Measurements from ENCODE around the gene NARF.
"Not testable (repeated sequence)": the region's sequence is repeated elsewhere in the genome, so short reads cannot be mapped to it uniquely, and the experiment has no call there.

The NARF gene

GRCh38 chr17:82447876-82448275 lies 10.7 kb upstream of the NARF start:
- DNase-seq, result no peak

- no peak for DNase-seq
Measured at GRCh38 chr17:82449131-82449882, 9.2 kb upstream of the NARF start.

- DNase-seq, result no peak
Measured at GRCh38 chr17:82449883-82450356, 8.6 kb upstream of the NARF start.

GRCh38 chr17:82450357-82451106 lies 8.0 kb upstream of the NARF start, which contains the start of gene CYBC1:
TSS of gene CYBC1 (minus strand) at chr17:82450752. CDS start at chr17:82449254, 1,498 bp downstream.
- DNase-seq, result peak; percentile 89

- no peak for DNase-seq
Measured at GRCh38 chr17:82452162-82452561, 6.4 kb upstream of the NARF start.

- not testable (repeated sequence) for DNase-seq
Measured at GRCh38 chr17:82453151-82453550, 5.4 kb upstream of the NARF start.

- not testable (repeated sequence) for DNase-seq
Measured at GRCh38 chr17:82453706-82454105, 4.8 kb upstream of the NARF start.

- no peak for DNase-seq
Measured at GRCh38 chr17:82457073-82457928, 1.2 kb upstream of the NARF start.

- no peak for DNase-seq
Measured at GRCh38 chr17:82457929-82458178, 687 bp upstream of the NARF start.

- DNase-seq, result no peak
Measured at GRCh38 chr17:82458885-82459424, 414 bp downstream of the NARF start.

GRCh38 chr17:82459936-82460335 lies 1.4 kb downstream of the NARF start:
- not testable (repeated sequence) for DNase-seq

- DNase-seq, result no peak
Measured at GRCh38 chr17:82461827-82462524, 3.4 kb downstream of the NARF start.

- no peak for DNase-seq
Measured at GRCh38 chr17:82463391-82463790, 4.8 kb downstream of the NARF start.

GRCh38 chr17:82463925-82464566 lies 5.5 kb downstream of the NARF start:
- DNase-seq, result no peak

GRCh38 chr17:82464567-82464929 lies 6.0 kb downstream of the NARF start:
- no peak for DNase-seq

GRCh38 chr17:82465023-82465603 lies 6.6 kb downstream of the NARF start:
- no peak for DNase-seq

- no peak for DNase-seq
Measured at GRCh38 chr17:82468692-82469091, 10.2 kb downstream of the NARF start.

GRCh38 chr17:82470065-82470464 lies 11.5 kb downstream of the NARF start:
- DNase-seq, result no peak

GRCh38 chr17:82474223-82475010 lies 15.9 kb downstream of the NARF start:
- DNase-seq, result no peak

GRCh38 chr17:82475458-82475857 lies 16.9 kb downstream of the NARF start:
- no peak for DNase-seq

GRCh38 chr17:82477934-82478333 lies 19.4 kb downstream of the NARF start:
- DNase-seq, result no peak
